GM19099 (cell line): Measurements from ENCODE around the gene NDUFA12.

Source experiments
- POLR2A ChIP-seq: IDR thresholded peaks from 3 replicates; pipeline ENCODE4 v1.6.1; 2011; ENCODE audit warnings: low read depth; ENCODE audit not compliant: insufficient read length; ENCODE audit errors: extremely low read depth

Gene NDUFA12

DNA sequence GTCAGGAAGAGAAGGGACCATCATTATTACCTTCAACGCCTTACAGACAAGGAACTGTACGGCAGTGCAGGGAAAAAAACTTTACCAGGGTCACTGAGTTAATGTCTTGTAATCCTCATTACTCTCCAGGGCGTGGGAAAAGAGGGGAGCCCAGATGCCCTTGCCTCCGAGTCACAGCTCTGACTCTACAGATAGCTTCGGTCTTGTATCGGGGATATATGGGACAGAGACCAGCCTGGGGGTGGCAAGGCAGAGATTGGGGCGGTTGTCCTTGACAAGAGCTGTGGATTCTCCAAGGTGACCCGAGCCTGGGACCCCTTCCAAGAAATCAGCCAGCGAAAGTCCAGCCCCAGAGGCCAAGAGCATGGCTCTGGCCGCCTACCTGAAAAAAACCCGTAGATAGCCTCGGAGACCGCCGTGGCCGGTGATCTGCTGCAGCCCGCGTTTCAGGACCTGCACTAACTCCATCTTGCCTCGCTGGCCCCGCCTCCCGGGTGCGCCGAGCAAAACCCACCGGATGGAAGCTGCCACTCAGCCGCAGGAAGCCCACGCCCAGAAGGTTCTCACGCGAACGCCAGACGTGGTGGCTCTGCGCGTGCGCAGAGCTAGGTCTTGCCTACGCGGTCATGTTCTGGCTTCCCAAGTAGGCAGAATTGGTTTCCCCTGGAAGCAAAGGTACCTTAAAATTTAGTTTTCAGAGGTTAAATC lies at the start of gene NDUFA12:
TSS of gene NDUFA12 (minus strand) at position 485 of the 708 bp plus-strand sequence. CDS start at position 468, 17 bp downstream.
- TF ChIP-seq POLR2A: peak; percentile 95

DNA sequence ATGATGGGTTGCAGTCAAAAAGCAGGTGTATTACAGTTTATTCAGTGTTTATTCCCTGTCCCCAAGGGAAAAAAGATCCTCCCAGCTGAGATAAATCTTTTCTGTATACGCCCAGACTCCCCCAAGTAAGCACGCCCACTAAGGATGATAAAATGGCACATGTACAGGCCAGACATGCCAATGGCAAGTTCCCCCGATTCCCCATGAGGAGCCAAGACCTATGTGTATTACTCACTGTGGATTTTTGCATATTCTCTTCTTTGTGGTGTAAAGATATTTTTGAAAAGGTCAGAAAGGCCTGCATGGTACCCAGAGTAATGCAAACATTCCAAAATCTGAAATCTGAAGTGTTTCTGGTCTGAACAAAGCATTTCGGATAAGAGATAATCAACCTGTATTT lies 47.7 kb upstream of the NDUFA12 start:
- TF ChIP-seq POLR2A: no peak

GRCh38 chr12:95037906-95038305 lies 34.4 kb upstream of the NDUFA12 start:
- no peak for TF ChIP-seq POLR2A

DNA sequence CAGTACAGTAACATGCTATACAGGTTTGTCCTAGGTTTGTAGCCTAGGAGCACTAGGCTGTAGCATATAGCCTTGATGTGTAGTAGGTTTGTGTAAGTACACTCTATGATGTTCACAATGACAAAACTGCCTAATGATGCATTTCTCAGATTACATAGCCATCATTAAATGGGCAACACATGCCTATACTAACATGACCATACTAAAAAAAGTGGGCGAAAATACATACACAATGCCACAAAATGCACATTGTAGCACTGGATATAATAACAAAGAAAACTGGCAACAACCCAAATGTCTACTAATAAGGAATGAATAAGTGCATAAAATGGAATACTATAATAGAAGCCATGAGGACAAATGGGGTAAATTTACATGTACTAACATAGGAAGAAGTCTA lies 31.3 kb upstream of the NDUFA12 start:
- TF ChIP-seq POLR2A: no peak

DNA sequence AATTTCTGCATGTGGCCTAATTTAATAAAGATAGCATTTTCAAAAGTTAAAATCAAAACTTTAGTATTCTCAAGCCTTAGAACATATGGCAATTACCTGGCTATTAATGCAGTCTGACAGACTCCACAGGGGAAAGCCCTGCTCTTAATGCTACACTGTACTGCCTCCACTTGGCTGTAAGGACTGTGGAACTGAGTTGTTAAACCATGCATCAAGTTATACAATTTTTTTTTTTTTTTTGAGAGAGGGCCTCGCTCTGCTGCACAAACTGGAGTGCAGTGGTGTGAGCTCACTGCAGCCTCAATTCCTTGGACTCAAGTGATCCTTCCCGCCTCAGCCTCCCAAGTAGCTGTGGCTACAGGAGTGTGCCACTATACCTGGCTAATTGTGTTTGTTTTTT lies 19.0 kb upstream of the NDUFA12 start:
- no peak for TF ChIP-seq POLR2A

- no peak for TF ChIP-seq POLR2A
These were observed 14.0 kb upstream of the NDUFA12 start for GRCh38 chr12:95017482-95017881.

DNA sequence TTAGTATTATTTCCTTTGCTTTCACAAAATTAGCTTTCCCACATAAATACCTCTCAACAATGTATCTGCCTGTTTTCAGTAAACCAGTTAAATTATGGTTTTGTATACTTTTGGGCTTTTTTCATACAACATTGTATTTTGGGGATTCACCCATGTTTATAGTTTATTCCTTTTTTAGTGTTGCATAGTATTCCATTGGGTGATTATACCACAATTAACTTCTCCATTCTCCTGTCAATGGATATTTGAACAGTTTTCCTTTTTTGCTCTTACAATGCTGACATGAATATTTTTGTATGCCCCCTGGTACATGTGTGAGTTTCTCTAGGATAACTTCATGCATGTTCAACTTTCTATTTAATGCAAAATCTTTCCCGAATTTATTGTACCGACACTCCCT lies 12.6 kb upstream of the NDUFA12 start:
- no peak for TF ChIP-seq POLR2A

DNA sequence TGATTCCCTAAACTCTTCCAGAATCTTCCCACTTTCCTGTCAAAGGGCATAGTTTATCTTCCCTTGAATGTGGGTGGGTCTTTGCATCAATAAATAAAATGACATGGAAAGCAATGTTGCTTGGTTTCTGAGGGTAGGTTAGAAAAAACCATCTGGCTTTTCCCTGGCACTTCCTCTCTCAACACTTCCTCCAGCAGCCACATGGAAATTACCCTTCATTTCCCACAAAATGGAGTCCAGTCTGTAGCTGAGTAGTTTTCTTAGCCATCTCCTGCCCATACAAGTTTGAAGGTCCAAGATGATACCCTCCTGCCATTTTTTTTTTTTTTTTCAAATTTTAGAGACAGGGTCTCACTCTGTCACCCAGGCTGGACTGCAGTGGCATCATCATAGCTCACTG lies 11.1 kb upstream of the NDUFA12 start:
- no peak for TF ChIP-seq POLR2A

DNA sequence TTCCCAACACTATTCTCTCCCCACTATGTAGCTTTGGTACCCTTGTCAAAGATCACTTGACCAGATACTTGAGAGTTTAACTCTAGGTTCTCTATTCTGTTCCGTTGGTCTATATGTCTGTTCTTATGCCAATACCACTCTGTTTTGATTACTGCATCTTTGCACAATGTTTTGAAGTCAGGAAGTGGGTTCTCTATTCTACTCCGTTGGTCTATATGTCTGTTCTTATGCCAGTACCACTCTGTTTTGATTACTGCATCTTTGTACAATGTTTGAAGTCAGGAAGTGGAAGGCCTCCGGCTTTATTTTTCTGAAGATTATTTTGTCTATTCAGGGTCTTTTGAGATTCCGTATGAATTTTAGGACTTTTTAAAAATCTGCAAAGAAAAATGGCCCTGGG lies 2.7 kb upstream of the NDUFA12 start:
- TF ChIP-seq POLR2A: no peak

DNA sequence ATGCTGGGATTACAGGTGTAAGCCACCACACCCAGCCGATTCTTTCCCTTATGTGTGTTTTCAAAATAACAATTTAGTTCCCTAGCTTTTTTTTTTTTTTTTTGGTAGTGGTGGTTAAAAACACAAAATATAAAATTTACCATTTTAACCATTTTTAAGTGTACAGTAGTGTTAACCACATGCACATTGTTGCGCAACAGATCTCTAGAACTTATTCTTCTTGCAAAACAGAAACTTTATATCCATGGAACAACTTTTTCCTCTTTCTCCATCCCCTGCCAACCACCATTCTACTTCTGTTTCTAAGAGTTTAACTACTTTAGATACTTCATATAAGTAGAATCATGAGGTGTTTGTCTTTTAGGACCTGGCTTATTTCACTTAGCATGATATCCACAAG lies 1.1 kb upstream of the NDUFA12 start:
- TF ChIP-seq POLR2A: no peak

- no peak for TF ChIP-seq POLR2A
These were observed 400 bp upstream of the NDUFA12 start for GRCh38 chr12:95003921-95004272.

- no peak for TF ChIP-seq POLR2A
These were observed 743 bp downstream of the NDUFA12 start for GRCh38 chr12:95002754-95003153.

GRCh38 chr12:94998326-94998725 lies 5.2 kb downstream of the NDUFA12 start:
- no peak for TF ChIP-seq POLR2A

DNA sequence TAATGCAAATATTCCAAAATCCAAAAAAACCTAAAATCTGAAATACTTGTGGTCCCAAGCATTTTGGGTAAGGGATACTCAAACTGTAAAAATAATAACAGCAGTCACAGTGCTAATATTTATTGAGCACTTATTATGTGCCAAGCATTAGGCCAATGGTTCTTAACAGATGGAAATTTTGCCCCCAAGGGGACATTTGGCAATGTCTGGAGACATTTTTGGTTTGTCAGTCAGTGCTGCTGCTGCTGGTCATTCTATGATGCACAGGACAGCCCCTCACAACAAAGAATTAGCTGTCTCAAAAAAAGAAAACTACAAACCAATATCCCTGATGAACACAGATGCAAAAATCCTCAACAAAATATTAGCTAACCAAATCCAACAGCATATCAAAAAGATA lies 5.8 kb downstream of the NDUFA12 start:
- no peak for TF ChIP-seq POLR2A

DNA sequence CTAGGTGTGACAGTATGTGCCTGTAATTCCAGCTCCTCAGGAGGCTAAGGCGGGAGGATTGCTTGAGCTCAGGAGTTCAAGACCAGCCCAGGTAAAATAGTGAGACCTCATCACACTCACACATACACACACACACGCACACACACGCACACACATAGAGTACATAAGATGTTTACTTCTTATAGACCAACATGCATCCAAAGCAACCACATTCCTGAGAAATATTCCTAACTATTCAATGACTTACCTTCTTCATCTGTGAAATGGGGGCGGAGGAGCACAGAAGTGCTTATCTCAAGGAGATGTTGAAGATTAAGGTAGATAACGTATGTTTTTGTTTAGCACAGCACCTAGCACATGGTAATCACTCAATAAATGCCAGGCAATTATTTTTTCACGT lies 6.4 kb downstream of the NDUFA12 start:
- TF ChIP-seq POLR2A: no peak

GRCh38 chr12:94994312-94994711 lies 9.2 kb downstream of the NDUFA12 start:
- no peak for TF ChIP-seq POLR2A

DNA sequence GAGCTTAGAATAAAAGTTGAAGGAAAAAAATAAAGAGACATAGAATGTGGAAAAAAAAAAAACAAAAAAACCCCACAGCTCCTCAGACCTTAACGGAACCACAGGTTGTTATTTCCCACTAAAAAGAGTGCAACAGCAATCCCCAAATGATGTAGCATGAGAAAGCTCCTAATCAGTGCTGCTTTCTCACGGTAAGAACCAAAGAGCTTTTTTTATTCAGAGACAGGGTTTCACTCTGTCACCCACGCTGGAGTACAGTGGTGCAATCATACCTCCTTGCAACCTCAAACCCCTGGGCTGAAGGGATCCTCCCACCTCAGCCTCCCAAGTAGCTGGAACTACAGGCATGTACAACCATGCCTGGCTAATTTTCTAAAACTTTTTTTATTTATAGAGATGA lies 13.3 kb downstream of the NDUFA12 start:
- no peak for TF ChIP-seq POLR2A
